Effector memory CD4-positive, alpha-beta T cell (primary cell): Measurements from ENCODE around the gene ERMN.

Experiments used
- DNase-seq, 3 donors: peaks; one replicate each; pipeline ENCODE4 v3.0.0-alpha.2; 2020
- H3K27ac ChIP-seq: 2 replicates; pipeline ENCODE4 v1.7.0; 2013; ENCODE audit warnings: mild to moderate bottlenecking, low read length, moderate library complexity; ENCODE audit not compliant: insufficient read depth, poor library complexity, severe bottlenecking
- H3K27me3 ChIP-seq: replicated peaks from 2 replicates; pipeline ENCODE4 v1.7.0; 2013; ENCODE audit warnings: mild to moderate bottlenecking, low read length; ENCODE audit not compliant: insufficient read depth, control insufficient read depth, poor library complexity, severe bottlenecking
- H3K36me3 ChIP-seq: 2 replicates; pipeline ENCODE4 v1.7.0; 2013; ENCODE audit warnings: mild to moderate bottlenecking, low read length, moderate library complexity; ENCODE audit not compliant: control insufficient read depth, insufficient read depth
- H3K4me1 ChIP-seq: 2 replicates; pipeline ENCODE4 v1.7.0; 2013; ENCODE audit warnings: low read length, mild to moderate bottlenecking; ENCODE audit not compliant: control insufficient read depth, insufficient read depth, poor library complexity, severe bottlenecking
- H3K4me3 ChIP-seq: 2 replicates; pipeline ENCODE4 v1.7.0; 2013; ENCODE audit warnings: low read length, low read depth, mild to moderate bottlenecking; ENCODE audit not compliant: insufficient read depth, poor library complexity, severe bottlenecking
- H3K9me3 ChIP-seq: 2 replicates; pipeline ENCODE4 v1.7.0; 2013; ENCODE audit warnings: mild to moderate bottlenecking, low read length, moderate library complexity; ENCODE audit not compliant: control insufficient read depth

ERMN gene

GRCh38 chr2:157333304-157334047 is 7.9 kb upstream of the ERMN start:
- H3K4me3 ChIP-seq, result no peak overlapping the region
- no peak for DNase-seq
- no peak overlapping the region for H3K27ac ChIP-seq
- no peaks in the 10 kb centered on the region for H3K9me3 ChIP-seq
- peaks cover 6% of the 10 kb centered on the region for H3K4me1 ChIP-seq
- H3K27me3 ChIP-seq, result no peaks in the 10 kb centered on the region
- no peaks in the 10 kb centered on the region for H3K36me3 ChIP-seq

GRCh38 chr2:157329524-157329923 is 3.9 kb upstream of the ERMN start:
- Histone ChIP-seq H3K4me1 (peaks cover 9% of the 10 kb centered on the region), H3K4me3 (no peak overlapping the region)

GRCh38 chr2:157327621-157328500 is 2.2 kb upstream of the ERMN start:
- Histone ChIP-seq H3K27me3 (no peaks in the 10 kb centered on the region), H3K9me3 (no peaks in the 10 kb centered on the region), H3K36me3 (no peaks in the 10 kb centered on the region), H3K4me1 (peaks cover 9% of the 10 kb centered on the region), H3K27ac (no peak overlapping the region), H3K4me3 (no peak overlapping the region)
- DNase-seq, result peak; percentile 62 to 72 (median 68)

More at GRCh38 chr2:157329524-157329923, 3.9 kb upstream of the ERMN start:
- Histone ChIP-seq H3K27me3 (no peaks in the 10 kb centered on the region), H3K27ac (no peak overlapping the region), H3K36me3 (no peaks in the 10 kb centered on the region), H3K9me3 (no peaks in the 10 kb centered on the region)
- no peak for DNase-seq

GRCh38 chr2:157327200-157327599 is 1.6 kb upstream of the ERMN start:
- Histone ChIP-seq H3K27me3 (no peaks in the 10 kb centered on the region), H3K36me3 (no peaks in the 10 kb centered on the region), H3K4me3 (no peak overlapping the region), H3K4me1 (peaks cover 9% of the 10 kb centered on the region), H3K27ac (no peak overlapping the region), H3K9me3 (no peaks in the 10 kb centered on the region)
- no peak for DNase-seq

DNA sequence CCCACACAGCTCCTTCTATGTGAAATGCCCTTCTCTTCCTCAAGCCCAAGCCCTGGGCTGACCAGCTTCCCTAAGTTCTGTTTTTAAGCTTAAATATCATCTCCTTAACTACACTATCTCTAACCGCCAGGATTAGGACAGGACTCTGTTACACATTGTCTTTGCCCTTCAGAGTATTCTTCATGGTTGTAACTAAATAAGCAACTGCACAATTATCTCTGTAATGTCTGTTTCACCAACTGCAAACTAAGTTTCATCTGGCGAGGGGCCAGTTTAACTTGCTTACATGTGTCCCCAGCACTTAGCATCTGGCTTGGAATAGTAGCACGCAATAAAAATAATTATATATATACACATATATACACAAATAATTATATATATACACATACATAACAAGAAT is 1.1 kb upstream of the ERMN start:
- Histone ChIP-seq H3K4me3 (no peak overlapping the region), H3K36me3 (no peaks in the 10 kb centered on the region), H3K4me1 (peaks cover 8% of the 10 kb centered on the region), H3K27ac (no peak overlapping the region), H3K27me3 (no peaks in the 10 kb centered on the region), H3K9me3 (no peaks in the 10 kb centered on the region)
- DNase-seq, result no peak

- Histone ChIP-seq H3K27me3 (no peaks in the 10 kb centered on the region), H3K27ac (no peak overlapping the region), H3K36me3 (no peaks in the 10 kb centered on the region), H3K4me1 (peaks cover 3% of the 10 kb centered on the region), H3K4me3 (no peak overlapping the region), H3K9me3 (no peaks in the 10 kb centered on the region)
- no peak for DNase-seq
These were observed 1.2 kb downstream of the ERMN start for GRCh38 chr2:157324331-157324843.

DNA sequence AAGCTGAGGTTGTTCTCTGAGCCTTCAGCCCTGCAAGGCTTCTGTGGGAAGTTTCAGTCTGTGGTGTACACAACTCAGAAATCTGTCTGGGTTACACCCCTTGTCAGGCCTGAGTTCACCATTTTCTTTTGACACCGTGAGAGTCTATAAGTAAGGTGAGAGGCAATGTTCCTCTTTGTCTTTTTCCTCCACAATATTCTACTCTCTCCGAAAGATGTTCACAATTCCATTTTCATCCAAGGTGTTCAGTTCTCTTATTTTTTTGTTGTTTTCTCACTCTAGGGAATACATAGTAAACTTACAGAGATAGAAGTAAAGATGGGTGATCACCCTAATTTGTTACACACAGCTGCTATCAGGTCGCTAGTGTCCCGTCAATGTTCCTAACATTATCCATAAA is 3.2 kb downstream of the ERMN start:
- H3K36me3 ChIP-seq, result no peaks in the 10 kb centered on the region
- H3K4me3 ChIP-seq, result no peak overlapping the region
- H3K9me3 ChIP-seq, result no peaks in the 10 kb centered on the region
- H3K27me3 ChIP-seq, result no peaks in the 10 kb centered on the region
- H3K4me1 ChIP-seq, result no peaks in the 10 kb centered on the region
- DNase-seq, result no peak
- H3K27ac ChIP-seq, result no peak overlapping the region

GRCh38 chr2:157321466-157321865 is 4.2 kb downstream of the ERMN start:
- Histone ChIP-seq H3K27ac (no peak overlapping the region), H3K4me1 (no peaks in the 10 kb centered on the region), H3K4me3 (no peak overlapping the region), H3K27me3 (no peaks in the 10 kb centered on the region), H3K9me3 (no peaks in the 10 kb centered on the region), H3K36me3 (no peaks in the 10 kb centered on the region)
- no peak for DNase-seq

- DNase-seq, result no peak
- H3K9me3 ChIP-seq, result no peaks in the 10 kb centered on the region
- no peaks in the 10 kb centered on the region for H3K4me1 ChIP-seq
These were observed 5.2 kb downstream of the ERMN start for GRCh38 chr2:157320409-157320808.

DNA sequence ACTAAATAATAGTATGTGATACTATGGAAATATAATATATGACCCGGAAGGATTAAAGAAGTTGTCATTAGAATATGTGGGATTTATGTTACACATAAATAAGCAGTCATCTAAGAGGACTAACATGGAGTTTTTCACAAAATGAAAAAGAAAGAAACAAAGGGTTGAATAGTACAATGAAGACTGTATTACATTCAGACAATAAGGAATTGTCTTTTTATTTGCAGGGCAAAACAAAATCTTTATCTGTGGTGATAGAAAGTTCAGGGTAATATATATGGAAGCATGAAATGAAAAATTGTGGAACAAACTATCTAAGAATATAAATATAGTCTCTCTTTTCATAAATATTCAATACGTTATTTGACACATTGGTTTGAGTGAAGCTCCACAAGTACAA is 5.8 kb downstream of the ERMN start:
- Histone ChIP-seq H3K27ac (no peak overlapping the region), H3K9me3 (no peaks in the 10 kb centered on the region), H3K4me3 (no peak overlapping the region), H3K27me3 (no peaks in the 10 kb centered on the region), H3K4me1 (no peaks in the 10 kb centered on the region), H3K36me3 (no peaks in the 10 kb centered on the region)
- no peak for DNase-seq

More at GRCh38 chr2:157320409-157320808, 5.2 kb downstream of the ERMN start:
- Histone ChIP-seq H3K36me3 (no peaks in the 10 kb centered on the region), H3K27ac (no peak overlapping the region), H3K4me3 (no peak overlapping the region), H3K27me3 (no peaks in the 10 kb centered on the region)
